C4-2B (cell line): ENCODE results near the gene PELI2.

ENCODE experiments used
- H3K27ac ChIP-seq: fragments of 450-650 bp; 2 replicates; pipeline ENCODE4 v1.5.1; 2017
- ZFX ChIP-seq: fragments of 450-650 bp; IDR thresholded peaks from 2 replicates; pipeline ENCODE4 v1.6.1; 2017
- TF ChIP-seq, protein P1 (sequence below): fragments of 450-650 bp; conservative IDR thresholded peaks from 2 replicates; pipeline ENCODE4 v1.5.1; 2017; ENCODE audit warnings: mild to moderate bottlenecking

The PELI2 gene

GRCh38 chr14:56206596-56206995 lies 88.4 kb downstream of the PELI2 start:
- no peak overlapping the region for H3K27ac ChIP-seq
- TF ChIP-seq, protein P1, sequence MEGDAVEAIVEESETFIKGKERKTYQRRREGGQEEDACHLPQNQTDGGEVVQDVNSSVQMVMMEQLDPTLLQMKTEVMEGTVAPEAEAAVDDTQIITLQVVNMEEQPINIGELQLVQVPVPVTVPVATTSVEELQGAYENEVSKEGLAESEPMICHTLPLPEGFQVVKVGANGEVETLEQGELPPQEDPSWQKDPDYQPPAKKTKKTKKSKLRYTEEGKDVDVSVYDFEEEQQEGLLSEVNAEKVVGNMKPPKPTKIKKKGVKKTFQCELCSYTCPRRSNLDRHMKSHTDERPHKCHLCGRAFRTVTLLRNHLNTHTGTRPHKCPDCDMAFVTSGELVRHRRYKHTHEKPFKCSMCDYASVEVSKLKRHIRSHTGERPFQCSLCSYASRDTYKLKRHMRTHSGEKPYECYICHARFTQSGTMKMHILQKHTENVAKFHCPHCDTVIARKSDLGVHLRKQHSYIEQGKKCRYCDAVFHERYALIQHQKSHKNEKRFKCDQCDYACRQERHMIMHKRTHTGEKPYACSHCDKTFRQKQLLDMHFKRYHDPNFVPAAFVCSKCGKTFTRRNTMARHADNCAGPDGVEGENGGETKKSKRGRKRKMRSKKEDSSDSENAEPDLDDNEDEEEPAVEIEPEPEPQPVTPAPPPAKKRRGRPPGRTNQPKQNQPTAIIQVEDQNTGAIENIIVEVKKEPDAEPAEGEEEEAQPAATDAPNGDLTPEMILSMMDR = no peak
- TF ChIP-seq ZFX = no peak

GRCh38 chr14:56207626-56208292 lies 89.5 kb downstream of the PELI2 start:
- no peak for TF ChIP-seq ZFX
- TF ChIP-seq, protein P1 = no peak
- no peak overlapping the region for H3K27ac ChIP-seq

- no peak overlapping the region for H3K27ac ChIP-seq
- TF ChIP-seq ZFX = no peak
- TF ChIP-seq, protein P1 = no peak
Observed at GRCh38 chr14:56208520-56208919, 90.3 kb downstream of the PELI2 start.

DNA sequence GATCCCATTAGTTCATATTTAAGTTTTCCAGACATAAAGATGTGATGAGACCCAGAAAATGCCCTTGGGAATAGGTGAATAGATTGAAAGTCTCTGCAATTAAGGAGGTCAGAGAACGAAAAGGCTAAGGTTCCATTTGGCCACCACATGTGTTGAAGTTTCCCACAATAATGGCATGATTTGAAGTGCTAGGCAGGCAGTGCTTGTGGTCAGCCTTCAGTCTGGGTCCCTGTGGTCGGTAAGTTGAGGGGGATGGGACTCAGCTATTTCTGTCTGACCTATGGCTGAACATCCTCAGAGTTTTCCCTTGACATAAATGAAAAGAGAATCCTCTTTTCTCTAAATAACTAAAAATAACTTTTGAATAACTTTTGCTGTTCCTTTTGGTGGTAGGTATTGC lies 92.4 kb downstream of the PELI2 start:
- TF ChIP-seq, protein P1 = no peak
- TF ChIP-seq ZFX = no peak
- no peak overlapping the region for H3K27ac ChIP-seq

- no peak overlapping the region for H3K27ac ChIP-seq
- TF ChIP-seq ZFX = no peak
Observed at GRCh38 chr14:56211084-56211483, 92.9 kb downstream of the PELI2 start.

- no peak overlapping the region for H3K27ac ChIP-seq
- TF ChIP-seq, protein P1 = no peak
- TF ChIP-seq ZFX = no peak
Observed at GRCh38 chr14:56211844-56212243, 93.6 kb downstream of the PELI2 start.

GRCh38 chr14:56212521-56212920 lies 94.3 kb downstream of the PELI2 start:
- H3K27ac ChIP-seq = no peak overlapping the region
- TF ChIP-seq, protein P1 = no peak
- no peak for TF ChIP-seq ZFX

- no peak overlapping the region for H3K27ac ChIP-seq
- no peak for TF ChIP-seq ZFX
- TF ChIP-seq, protein P1 = no peak
Observed at GRCh38 chr14:56213306-56213705, 95.1 kb downstream of the PELI2 start.
